ENCODE measurements around the gene C5orf34.

- TF ChIP-seq ZNF281 (CRISPR knock-in tag; IDR thresholded peaks at IDR 0.05) (no peak), CTCF (IDR thresholded peaks at IDR 0.05) (no peak), JUN (CRISPR knock-in tag; IDR thresholded peaks at IDR 0.05) (no peak), USF2 (CRISPR knock-in tag; IDR thresholded peaks at IDR 0.05) (no peak), TEAD4 (CRISPR knock-in tag; IDR thresholded peaks at IDR 0.05) (no peak), SP1 (CRISPR knock-in tag; conservative IDR thresholded peaks at IDR 0.05) (no peak), NR2C2 (CRISPR knock-in tag; IDR thresholded peaks at IDR 0.05) (no peak), ATF3 (CRISPR knock-in tag; conservative IDR thresholded peaks at IDR 0.05) (no peak), ATF2 (CRISPR knock-in tag; IDR thresholded peaks at IDR 0.05; ENCODE audit: borderline replicate concordance, low read depth) (no peak), ATF1 (CRISPR knock-in tag; IDR thresholded peaks at IDR 0.05) (no peak), PRDM15 (CRISPR knock-in tag; IDR thresholded peaks at IDR 0.05) (no peak)
These were observed 29.5 kb downstream of the C5orf34 start for GRCh38 chr5:43485406-43485805.
